ENCODE results near the gene GRM7. TPM values are rescaled to one million over a fixed set of nuclear protein-coding genes. Genes with fewer than 3 reads are reported as not detected.

GRM7 gene
- total RNA-seq, 1 experiment from 2014 or later, result 0.28 TPM

GRCh38 chr3:7447197-7447769, 586.4 kb downstream of the GRM7 start:
- no peaks in the 10 kb centered on the region for H4K20me1 ChIP-seq (ENCODE audit: control insufficient read depth, insufficient read depth, insufficient read length)
- no peak overlapping the region for H3K27ac ChIP-seq (ENCODE audit: insufficient read length, low read depth, low read length)
- no peak overlapping the region for H2BK5ac ChIP-seq (ENCODE audit: insufficient read length, low read length)
- H3K4ac ChIP-seq (ENCODE audit: low read depth, low read length), result no peak overlapping the region
- Mint-ChIP-seq H3K4me1 (no peaks in the 10 kb centered on the region), H3K36me3 (ENCODE audit: insufficient read depth in 1 of 3, low read depth in 3 of 3) (no peaks in the 10 kb centered on the region), H3K4me3 (no peak overlapping the region), H3K27me3 (ENCODE audit: low read depth) (no peaks in the 10 kb centered on the region), H3K27ac (no peak overlapping the region), H3K9me3 (no peaks in the 10 kb centered on the region)
- H2AFZ ChIP-seq (ENCODE audit: low read length), result no peak overlapping the region
- no peak overlapping the region for H2BK12ac ChIP-seq (ENCODE audit: insufficient read length, low read depth, low read length)
- no peak for TF ChIP-seq CTCF (conservative IDR thresholded peaks at IDR 0.05)
- no peak overlapping the region for H4K8ac ChIP-seq (replicated peaks; ENCODE audit: insufficient read length, low read depth, low read length)
- no peaks in the 10 kb centered on the region for H3K79me1 ChIP-seq (ENCODE audit: insufficient read depth, low read depth, low read length, poor library complexity, severe bottlenecking)
- H3K9ac ChIP-seq (ENCODE audit: extremely low read depth, insufficient read length, low read length), result no peak overlapping the region
- H3K9me3 ChIP-seq (ENCODE audit: control insufficient read depth, low read depth, low read length), result no peaks in the 10 kb centered on the region
- no peak overlapping the region for H3T11ph ChIP-seq (ENCODE audit: low read length)
- no peak overlapping the region for H2AK5ac ChIP-seq (ENCODE audit: insufficient read length, low read length)
- DNase-seq, result no peak
- H3K4me2 ChIP-seq (ENCODE audit: insufficient read depth, insufficient read length, low read length), result no peak overlapping the region
- no peaks in the 10 kb centered on the region for H3K4me1 ChIP-seq (ENCODE audit: insufficient read depth, low read length)
- H3K79me2 ChIP-seq (ENCODE audit: insufficient read depth, low read length), result 0 out of 2 replicates have a peak, but pooled peaks cover 2% of the 10 kb centered on the region
- H2BK15ac ChIP-seq (ENCODE audit: low read depth, low read length), result no peak overlapping the region
- no peaks in the 10 kb centered on the region for H3K23me2 ChIP-seq (ENCODE audit: insufficient read length, low read depth, low read length, poor library complexity, severe bottlenecking)
- H3K56ac ChIP-seq (ENCODE audit: insufficient read length, low read depth, low read length), result no peak overlapping the region
- H2BK120ac ChIP-seq (ENCODE audit: low read depth, low read length, poor library complexity, severe bottlenecking), result no peak overlapping the region
- no peaks in the 10 kb centered on the region for H3K27me3 ChIP-seq (ENCODE audit: insufficient read depth, low read length)
- H4K5ac ChIP-seq (ENCODE audit: insufficient read length, low read depth, low read length), result no peak overlapping the region
- no peak overlapping the region for H4K91ac ChIP-seq (ENCODE audit: insufficient read length, low read depth, low read length)
- H3K18ac ChIP-seq (ENCODE audit: insufficient read length, low read depth, low read length), result no peak overlapping the region
- no peak overlapping the region for H3K23ac ChIP-seq (ENCODE audit: insufficient read length, low read depth, low read length)
- WGBS (ENCODE audit: extremely low coverage, insufficient read length, low lambda C conversion rate), result no CpG with 5 or more reads among the region's 6 CpGs
- H2BK20ac ChIP-seq (ENCODE audit: low read depth, low read length, poor library complexity, severe bottlenecking), result no peak overlapping the region
- H3K14ac ChIP-seq (ENCODE audit: insufficient read depth, low read length), result no peak overlapping the region
